Karpas-422 (cell line): ENCODE results near the gene ZCCHC12. TPM values are rescaled to one million over a fixed set of nuclear protein-coding genes. Genes with fewer than 3 reads are reported as not detected.

Experiments used
- DNase-seq: peaks from one replicate; pipeline ENCODE4 v3.0.0-alpha.2; 2015
- H2AFZ ChIP-seq: fragments of 200-600 bp; sonication (generic); 2 replicates; pipeline ENCODE4 v1.6.1; 2014; ENCODE audit warnings: antibody characterized with exemption, low read length, mixed read lengths
- H3K27ac ChIP-seq: fragments of 200-600 bp; sonication (generic); 2 replicates; pipeline ENCODE4 v1.5.1; 2014; ENCODE audit warnings: mild to moderate bottlenecking, low read length, moderate library complexity
- H3K27me3 ChIP-seq: fragments of 200-600 bp; sonication (generic); 2 replicates; pipeline ENCODE4 v1.6.1; 2014; ENCODE audit warnings: low read length, mixed read lengths
- H3K36me3 ChIP-seq: fragments of 200-600 bp; sonication (generic); 2 replicates; pipeline ENCODE4 v1.6.1; 2014; ENCODE audit warnings: low read length, mixed read lengths; ENCODE audit not compliant: insufficient read depth
- H3K4me1 ChIP-seq: fragments of 200-600 bp; sonication (generic); 2 replicates; pipeline ENCODE4 v1.6.1; 2014; ENCODE audit warnings: mild to moderate bottlenecking, low read length, mixed read lengths
- H3K4me2 ChIP-seq: fragments of 200-600 bp; sonication (generic); 2 replicates; pipeline ENCODE4 v1.6.1; 2014; ENCODE audit warnings: low read length, low read depth, mild to moderate bottlenecking; ENCODE audit not compliant: poor library complexity, severe bottlenecking
- H3K4me3 ChIP-seq: fragments of 200-600 bp; sonication (generic); 2 replicates; pipeline ENCODE4 v1.5.1; 2014; ENCODE audit warnings: mild to moderate bottlenecking, antibody characterized with exemption, low read length, mixed read lengths
- H3K79me2 ChIP-seq: fragments of 200-600 bp; sonication (generic); 2 replicates; pipeline ENCODE4 v1.6.1; 2014; ENCODE audit warnings: mild to moderate bottlenecking, low read length, mixed read lengths
- H3K9ac ChIP-seq: fragments of 200-600 bp; sonication (generic); 2 replicates; pipeline ENCODE4 v1.6.0; 2014; ENCODE audit warnings: low read length
- H3K9me2 ChIP-seq: fragments of 200-600 bp; sonication (generic), shearing (Covaris generic); replicated peaks from 2 replicates; pipeline ENCODE4 v1.6.0; 2014; ENCODE audit warnings: mild to moderate bottlenecking, low read length, moderate library complexity; ENCODE audit not compliant: insufficient read depth
- H3K9me3 ChIP-seq: fragments of 300-700, 200-600 bp; sonication (generic); 2 replicates; pipeline ENCODE4 v1.6.1; 2014; ENCODE audit warnings: low read length, mixed read lengths
- H4K20me1 ChIP-seq: fragments of 200-600 bp; sonication (generic); 2 replicates; pipeline ENCODE4 v1.6.1; 2014; ENCODE audit warnings: mild to moderate bottlenecking, antibody characterized with exemption, low read length, low read depth; ENCODE audit not compliant: insufficient read depth
- total RNA-seq: library from RNA; depleted of rRNA; stranded (reverse); fragments of >200 nt; shearing (Covaris generic); gene quantifications from 2 replicates; pipeline ENCODE4 v1.2.3, GENCODE V29; 2014; ENCODE audit warnings: low replicate concordance

The ZCCHC12 gene
- total RNA-seq, 1 experiment from 2014 or later, result not detected

GRCh38 chrX:118824173-118824730 is 628 bp downstream of the ZCCHC12 start:
- DNase-seq, result no peak
- no peak overlapping the region for H3K27ac ChIP-seq
- no peak overlapping the region for H3K4me2 ChIP-seq
- H2AFZ ChIP-seq, result no peak overlapping the region
- H3K4me3 ChIP-seq, result no peak overlapping the region
- no peaks in the 10 kb centered on the region for H3K36me3 ChIP-seq
- H3K79me2 ChIP-seq, result no peaks in the 10 kb centered on the region
- H3K4me1 ChIP-seq, result no peaks in the 10 kb centered on the region
- no peaks in the 10 kb centered on the region for H4K20me1 ChIP-seq
- no peaks in the 10 kb centered on the region for H3K9me2 ChIP-seq
- H3K9me3 ChIP-seq, result no peaks in the 10 kb centered on the region
- no peaks in the 10 kb centered on the region for H3K27me3 ChIP-seq
- H3K9ac ChIP-seq, result no peak overlapping the region

DNA sequence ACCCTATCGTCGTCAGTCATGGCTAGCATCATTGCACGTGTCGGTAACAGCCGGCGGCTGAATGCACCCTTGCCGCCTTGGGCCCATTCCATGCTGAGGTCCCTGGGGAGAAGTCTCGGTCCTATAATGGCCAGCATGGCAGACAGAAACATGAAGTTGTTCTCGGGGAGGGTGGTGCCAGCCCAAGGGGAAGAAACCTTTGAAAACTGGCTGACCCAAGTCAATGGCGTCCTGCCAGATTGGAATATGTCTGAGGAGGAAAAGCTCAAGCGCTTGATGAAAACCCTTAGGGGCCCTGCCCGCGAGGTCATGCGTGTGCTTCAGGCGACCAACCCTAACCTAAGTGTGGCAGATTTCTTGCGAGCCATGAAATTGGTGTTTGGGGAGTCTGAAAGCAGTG is 1.6 kb downstream of the ZCCHC12 start:
- no peaks in the 10 kb centered on the region for H3K9me3 ChIP-seq
- H3K27me3 ChIP-seq, result no peaks in the 10 kb centered on the region
- no peak overlapping the region for H3K27ac ChIP-seq
- no peaks in the 10 kb centered on the region for H3K4me1 ChIP-seq
- H3K4me3 ChIP-seq, result no peak overlapping the region
- no peaks in the 10 kb centered on the region for H3K9me2 ChIP-seq
- H4K20me1 ChIP-seq, result no peaks in the 10 kb centered on the region
- H3K79me2 ChIP-seq, result no peaks in the 10 kb centered on the region
- H3K9ac ChIP-seq, result no peak overlapping the region
- no peaks in the 10 kb centered on the region for H3K36me3 ChIP-seq
- no peak for DNase-seq
- no peak overlapping the region for H3K4me2 ChIP-seq
- no peak overlapping the region for H2AFZ ChIP-seq

DNA sequence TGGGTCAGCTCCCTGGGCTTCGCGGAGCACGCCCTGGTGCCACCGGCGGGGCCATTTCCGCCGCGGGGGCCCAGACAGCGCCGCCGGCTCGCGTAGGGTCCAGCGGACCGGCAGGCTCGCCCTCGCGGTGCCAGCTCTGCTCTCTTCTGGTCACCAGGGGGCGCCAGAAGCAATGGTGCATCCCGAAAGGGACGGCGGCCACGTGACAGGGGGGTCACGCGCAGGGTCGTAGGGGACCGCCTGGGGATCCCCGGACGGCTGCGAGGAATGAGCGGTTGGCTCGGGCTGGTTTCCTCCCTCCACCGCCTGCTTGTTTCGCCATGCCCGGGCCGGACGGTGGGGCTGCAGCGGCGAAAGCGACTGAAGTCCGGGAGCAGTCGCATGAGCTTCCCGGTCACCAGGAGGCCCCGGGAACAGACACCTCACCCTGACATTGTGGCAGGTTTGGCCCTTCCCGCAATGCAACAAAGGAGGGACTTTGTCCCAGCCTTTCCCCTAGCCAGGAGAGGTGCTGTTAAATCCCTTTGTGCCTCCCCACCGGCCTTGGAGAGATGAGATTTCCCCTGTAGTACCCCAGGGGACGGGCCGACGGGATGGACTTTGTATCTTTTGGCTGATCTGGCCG is 15.8 kb downstream of the ZCCHC12 start:
- no peak overlapping the region for H3K27ac ChIP-seq
- H3K27me3 ChIP-seq, result no peaks in the 10 kb centered on the region
- H3K79me2 ChIP-seq, result no peaks in the 10 kb centered on the region
- no peaks in the 10 kb centered on the region for H4K20me1 ChIP-seq
- peaks cover 8% of the 10 kb centered on the region for H3K4me1 ChIP-seq
- H3K4me3 ChIP-seq, result no peak overlapping the region
- peak; percentile 39 for DNase-seq
- H2AFZ ChIP-seq, result no peak overlapping the region
- H3K9ac ChIP-seq, result no peak overlapping the region
- H3K9me2 ChIP-seq, result no peaks in the 10 kb centered on the region
- H3K36me3 ChIP-seq, result no peaks in the 10 kb centered on the region
- no peaks in the 10 kb centered on the region for H3K9me3 ChIP-seq
- no peak overlapping the region for H3K4me2 ChIP-seq

DNA sequence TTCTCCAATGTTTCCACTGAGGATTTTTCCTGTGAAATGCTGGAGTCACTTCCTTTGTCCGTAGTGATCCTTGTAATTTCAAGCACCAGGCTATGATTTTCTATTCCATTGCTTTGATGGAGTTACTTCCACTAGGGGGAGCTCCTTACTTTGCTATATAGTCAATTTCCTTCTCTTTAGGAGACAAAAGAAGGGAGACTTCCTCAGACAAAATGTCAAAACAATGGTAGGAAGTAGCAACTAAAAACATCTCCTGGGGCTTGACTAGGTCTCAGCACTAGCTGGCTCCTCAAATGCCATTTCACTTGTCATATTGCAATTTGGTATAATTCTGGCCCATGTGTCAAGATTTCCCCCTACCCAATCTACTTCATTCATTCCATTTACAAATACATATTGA is 24.1 kb downstream of the ZCCHC12 start:
- Histone ChIP-seq H3K9me3 (no peaks in the 10 kb centered on the region), H3K9ac (no peak overlapping the region), H3K36me3 (no peaks in the 10 kb centered on the region), H3K27me3 (no peaks in the 10 kb centered on the region), H3K79me2 (no peaks in the 10 kb centered on the region), H3K4me2 (no peak overlapping the region), H3K4me1 (no peaks in the 10 kb centered on the region; the same call in 1 of the 2 replicates), H2AFZ (no peak overlapping the region), H3K9me2 (no peaks in the 10 kb centered on the region), H4K20me1 (no peaks in the 10 kb centered on the region), H3K4me3 (no peak overlapping the region), H3K27ac (no peak overlapping the region)
- DNase-seq, result peak; percentile 86

- no peaks in the 10 kb centered on the region for H3K9me2 ChIP-seq
- H3K27me3 ChIP-seq, result no peaks in the 10 kb centered on the region
- no peaks in the 10 kb centered on the region for H4K20me1 ChIP-seq
- no peak overlapping the region for H3K4me3 ChIP-seq
- H2AFZ ChIP-seq, result no peak overlapping the region
- DNase-seq, result no peak
- H3K27ac ChIP-seq, result no peak overlapping the region
- no peaks in the 10 kb centered on the region for H3K79me2 ChIP-seq
- H3K9me3 ChIP-seq, result no peaks in the 10 kb centered on the region
- H3K4me2 ChIP-seq, result no peak overlapping the region
- H3K9ac ChIP-seq, result no peak overlapping the region
- H3K4me1 ChIP-seq, result no peaks in the 10 kb centered on the region; the same call in 1 of the 2 replicates
- no peaks in the 10 kb centered on the region for H3K36me3 ChIP-seq
Observed at GRCh38 chrX:118853596-118853995, 30.0 kb downstream of the ZCCHC12 start.

GRCh38 chrX:118855681-118856310 is 32.2 kb downstream of the ZCCHC12 start:
- Histone ChIP-seq H3K9ac (no peak overlapping the region), H3K27me3 (no peaks in the 10 kb centered on the region), H3K4me1 (no peaks in the 10 kb centered on the region), H3K4me2 (no peak overlapping the region), H3K9me2 (no peaks in the 10 kb centered on the region), H3K9me3 (no peaks in the 10 kb centered on the region), H3K79me2 (no peaks in the 10 kb centered on the region), H4K20me1 (no peaks in the 10 kb centered on the region), H3K4me3 (no peak overlapping the region), H2AFZ (no peak overlapping the region), H3K36me3 (no peaks in the 10 kb centered on the region), H3K27ac (no peak overlapping the region)
- no peak for DNase-seq

- Histone ChIP-seq H3K9ac (no peak overlapping the region), H3K79me2 (no peaks in the 10 kb centered on the region), H4K20me1 (no peaks in the 10 kb centered on the region), H3K27ac (no peak overlapping the region), H2AFZ (no peak overlapping the region), H3K27me3 (no peaks in the 10 kb centered on the region), H3K36me3 (no peaks in the 10 kb centered on the region), H3K4me3 (no peak overlapping the region), H3K9me2 (no peaks in the 10 kb centered on the region), H3K4me2 (no peak overlapping the region), H3K9me3 (no peaks in the 10 kb centered on the region), H3K4me1 (no peaks in the 10 kb centered on the region)
- no peak for DNase-seq
Observed at GRCh38 chrX:118857006-118857405, 33.4 kb downstream of the ZCCHC12 start.

- no peaks in the 10 kb centered on the region for H3K4me1 ChIP-seq
- no peak for DNase-seq
- H3K4me2 ChIP-seq, result no peak overlapping the region
- no peak overlapping the region for H3K27ac ChIP-seq
- H4K20me1 ChIP-seq, result no peaks in the 10 kb centered on the region
- H3K79me2 ChIP-seq, result no peaks in the 10 kb centered on the region
- no peaks in the 10 kb centered on the region for H3K9me3 ChIP-seq
- no peak overlapping the region for H3K4me3 ChIP-seq
- H3K9me2 ChIP-seq, result no peaks in the 10 kb centered on the region
- H3K27me3 ChIP-seq, result no peaks in the 10 kb centered on the region
- H3K9ac ChIP-seq, result no peak overlapping the region
- no peak overlapping the region for H2AFZ ChIP-seq
- no peaks in the 10 kb centered on the region for H3K36me3 ChIP-seq
Observed at GRCh38 chrX:118861338-118861737, 37.7 kb downstream of the ZCCHC12 start.
